ENCODE results near the gene EEF1A2.

The EEF1A2 gene

GRCh38 chr20:63447320-63447719 is 51.6 kb downstream of the EEF1A2 start:
- DNase-seq = no peak

- DNase-seq = no peak
Observed at GRCh38 chr20:63446216-63447024, 52.5 kb downstream of the EEF1A2 start.

GRCh38 chr20:63445075-63445734 is 53.7 kb downstream of the EEF1A2 start:
- no peak for DNase-seq

- no peak for DNase-seq
Observed at GRCh38 chr20:63444548-63444947, 54.3 kb downstream of the EEF1A2 start.

- no peak for DNase-seq
Observed at GRCh38 chr20:63443606-63444395, 55.1 kb downstream of the EEF1A2 start.

- DNase-seq = peak; percentile 30
Observed at GRCh38 chr20:63442100-63442493, 56.8 kb downstream of the EEF1A2 start.

GRCh38 chr20:63441136-63442099 is 57.5 kb downstream of the EEF1A2 start:
- no peak for DNase-seq

GRCh38 chr20:63440366-63440955 is 58.4 kb downstream of the EEF1A2 start:
- DNase-seq = no peak

GRCh38 chr20:63439866-63440265 is 59.0 kb downstream of the EEF1A2 start:
- no peak for DNase-seq

- no peak for DNase-seq
Observed at GRCh38 chr20:63438121-63438520, 60.8 kb downstream of the EEF1A2 start.
